IPS-11a (cell line): ENCODE results near the gene BARX2.

Experiments used
- H3K4me3 ChIP-seq: one replicate; pipeline ENCODE4 v1.5.1; 2013; ENCODE audit warnings: low read depth, low read length, control low read depth

Gene BARX2

DNA sequence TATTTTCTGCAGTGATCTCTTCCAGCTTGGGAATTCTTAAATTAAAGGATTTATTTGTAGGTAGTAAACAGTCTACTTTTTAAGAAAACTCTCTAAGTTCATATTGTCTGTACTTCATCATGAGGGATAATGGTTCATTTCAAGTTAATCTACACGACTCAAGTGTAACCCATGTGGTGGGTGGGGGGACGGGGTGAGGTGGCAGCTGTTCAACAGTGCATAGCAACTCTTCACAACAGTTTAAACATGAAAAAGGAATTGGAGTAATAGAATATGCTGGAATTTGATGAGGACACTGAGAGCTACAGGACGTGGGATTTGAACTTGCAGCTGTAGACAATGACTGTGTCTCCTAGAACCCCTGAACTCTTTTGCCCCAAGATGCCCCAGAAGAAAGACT lies 20.8 kb downstream of the BARX2 start:
- no peak overlapping the region for H3K4me3 ChIP-seq

GRCh38 chr11:129402206-129403171 lies 26.8 kb downstream of the BARX2 start:
- no peak overlapping the region for H3K4me3 ChIP-seq

DNA sequence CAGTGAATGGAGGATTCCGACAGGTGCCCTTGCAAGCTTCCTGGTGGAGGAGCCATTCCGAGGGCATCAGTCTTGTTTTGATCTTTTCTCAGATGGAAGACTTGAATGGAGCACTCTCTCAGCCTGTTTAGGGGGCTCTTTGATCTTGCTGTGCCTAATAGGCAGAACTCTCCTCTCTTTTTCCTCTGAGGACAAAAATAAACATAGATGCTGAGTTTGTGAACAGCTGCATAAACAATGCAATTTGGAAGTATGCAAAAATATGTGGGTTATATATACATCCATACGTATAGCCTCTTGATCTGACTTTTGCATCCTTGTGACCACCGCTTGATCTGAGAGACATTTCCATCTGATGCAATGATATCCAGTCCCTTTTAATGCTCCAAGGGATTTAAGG lies 29.1 kb downstream of the BARX2 start:
- H3K4me3 ChIP-seq, result no peak overlapping the region

GRCh38 chr11:129408865-129409444 lies 33.3 kb downstream of the BARX2 start:
- no peak overlapping the region for H3K4me3 ChIP-seq

DNA sequence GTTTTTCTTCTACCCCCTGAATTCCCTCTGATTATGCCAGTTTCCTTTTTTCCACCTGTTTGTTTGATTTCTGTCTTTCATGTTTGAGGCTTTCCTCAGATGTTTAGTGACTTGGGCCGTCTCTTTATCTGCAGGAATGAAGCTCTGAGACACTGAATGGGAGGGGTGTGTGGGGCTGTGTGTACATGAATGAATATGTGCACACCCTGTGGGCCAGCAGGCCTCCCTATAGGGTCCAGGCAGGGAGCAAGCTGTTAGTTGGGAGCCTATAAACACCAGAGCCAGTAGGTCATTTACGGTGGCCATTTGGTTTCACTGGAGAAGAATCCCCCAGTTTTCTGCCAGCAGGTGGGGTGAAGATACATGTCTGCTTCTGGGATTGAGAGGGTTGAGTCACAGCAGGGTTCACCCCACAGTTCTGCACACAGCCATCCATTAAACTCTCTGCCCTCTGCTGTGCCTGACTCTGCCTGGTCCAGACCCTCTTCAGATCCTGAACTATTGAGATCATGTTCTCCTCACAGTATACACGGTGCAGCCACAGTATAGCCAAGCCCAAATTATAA lies 34.8 kb downstream of the BARX2 start:
- H3K4me3 ChIP-seq, result no peak overlapping the region

DNA sequence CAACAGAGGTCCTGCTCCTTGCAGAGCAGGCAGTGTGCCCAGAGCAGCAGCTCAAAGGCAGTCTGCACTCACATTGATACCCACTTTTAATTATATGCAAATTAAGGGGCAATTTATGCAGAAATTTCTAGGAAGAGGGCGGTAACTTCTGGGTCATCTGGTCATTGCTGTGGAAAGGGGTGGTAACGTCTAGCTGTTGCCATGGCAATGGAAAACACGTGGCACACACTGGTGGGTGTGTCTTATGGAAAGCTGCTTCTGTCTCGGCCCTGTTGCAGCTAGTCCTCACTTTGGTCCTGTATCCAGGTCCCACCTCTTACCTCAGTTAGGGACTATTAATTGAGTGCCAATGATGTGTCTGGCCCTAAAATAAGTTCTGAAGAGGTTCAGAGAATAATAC lies 36.8 kb downstream of the BARX2 start:
- no peak overlapping the region for H3K4me3 ChIP-seq

DNA sequence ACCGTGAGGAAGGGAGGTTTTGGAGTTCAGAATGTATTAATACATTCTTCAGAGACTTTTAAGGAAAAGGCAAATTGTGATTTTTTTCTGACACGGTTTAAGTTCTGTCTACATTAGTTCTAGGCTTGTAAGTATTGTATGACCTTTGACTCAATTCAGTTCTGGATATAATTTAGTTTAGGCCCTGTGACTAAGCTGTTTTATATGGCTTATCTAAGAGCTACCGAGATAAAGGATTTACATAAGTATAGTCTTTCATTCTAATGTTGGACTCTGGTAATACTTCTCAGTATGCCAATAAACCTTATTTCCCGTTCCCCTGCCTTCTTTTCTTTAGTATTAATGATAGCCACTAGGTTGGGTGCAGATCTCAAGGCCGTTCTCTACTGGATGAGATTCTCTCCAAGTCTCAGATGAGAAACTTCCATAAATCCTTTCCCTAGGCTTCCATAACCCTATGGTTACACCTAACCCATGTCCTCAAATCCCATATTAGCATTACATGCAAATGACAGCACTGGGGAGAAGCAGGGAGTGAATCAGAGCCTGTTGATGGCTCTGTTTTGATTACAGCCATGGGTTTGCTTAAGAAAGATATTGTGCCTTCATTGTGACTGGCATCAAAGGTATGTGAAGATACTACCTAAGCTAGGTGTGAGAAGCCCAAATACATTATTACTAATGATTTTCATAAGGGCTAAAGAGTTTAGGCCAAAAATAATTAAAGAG lies 38.7 kb downstream of the BARX2 start:
- H3K4me3 ChIP-seq, result no peak overlapping the region

DNA sequence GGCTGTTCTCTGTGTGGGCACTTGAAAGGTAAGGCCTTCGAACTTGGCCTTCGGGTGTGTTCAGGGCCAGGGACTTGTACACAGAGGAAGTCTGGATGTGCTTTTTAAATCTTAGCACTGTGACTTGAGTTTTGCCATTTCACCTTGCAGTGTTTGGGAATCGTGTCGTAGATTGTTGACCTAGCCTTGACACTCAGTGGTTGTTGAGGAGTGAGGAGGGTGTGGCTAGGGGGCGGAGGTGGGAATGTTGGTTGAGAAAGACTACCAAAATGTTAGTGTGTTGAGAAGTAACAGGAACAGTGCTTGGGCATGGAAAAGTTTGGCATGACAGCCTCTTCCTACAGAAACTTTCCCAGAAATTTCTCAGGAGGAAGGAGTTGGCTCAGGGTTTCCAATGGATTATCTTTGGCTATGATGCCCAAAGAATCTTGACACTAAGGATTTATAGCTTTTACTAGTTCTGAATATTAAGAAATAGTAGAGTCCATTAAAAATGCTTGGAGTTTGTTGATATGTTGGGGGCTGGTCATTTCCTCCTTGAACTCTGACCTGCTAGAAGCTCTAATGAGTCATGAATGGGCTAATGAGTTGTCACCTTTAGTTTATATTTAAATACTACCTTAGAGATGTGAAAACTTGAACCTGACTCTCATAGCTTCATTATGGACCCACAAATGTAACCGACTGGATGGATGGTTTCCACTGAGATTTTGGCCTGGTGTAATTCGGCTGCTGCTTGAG lies 40.6 kb downstream of the BARX2 start:
- H3K4me3 ChIP-seq, result no peak overlapping the region

DNA sequence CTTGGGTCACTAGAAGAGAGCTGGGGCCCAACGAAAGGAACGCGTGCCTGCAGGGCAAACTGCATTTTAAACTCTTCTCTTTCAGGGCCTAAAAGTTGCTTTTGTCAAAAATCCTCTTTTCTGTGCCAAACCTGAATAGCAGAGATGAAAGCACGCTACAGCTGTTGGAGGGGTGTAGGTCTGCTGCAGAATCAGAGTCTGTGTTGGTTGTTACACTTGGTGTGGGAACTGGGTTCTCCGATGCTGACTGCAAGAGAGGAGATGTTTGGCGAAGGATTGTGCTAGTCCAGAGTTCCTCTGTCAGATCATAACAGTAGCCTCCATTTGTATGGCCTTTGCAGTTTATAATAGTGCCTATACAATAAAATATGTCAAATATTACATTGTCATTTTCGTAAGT lies 41.8 kb downstream of the BARX2 start:
- no peak overlapping the region for H3K4me3 ChIP-seq

DNA sequence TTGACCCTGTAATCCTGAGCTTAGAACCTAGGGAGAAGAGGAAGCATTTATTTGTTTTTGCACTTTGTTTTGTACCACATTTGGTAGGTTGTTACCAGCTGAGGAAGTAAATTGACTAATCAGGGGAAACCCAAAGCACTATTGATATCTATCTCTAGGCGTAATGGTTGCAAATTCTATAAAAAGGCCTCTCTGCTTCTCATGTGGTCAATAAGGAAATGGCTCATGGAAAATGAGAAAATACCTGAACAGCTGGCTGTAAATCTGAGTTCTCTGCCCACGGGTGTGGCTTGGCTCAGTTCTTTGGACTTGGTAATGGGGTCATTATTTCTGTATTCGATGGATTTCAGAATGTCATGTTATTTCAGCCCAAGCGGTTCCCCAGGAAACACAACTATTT lies 42.4 kb downstream of the BARX2 start:
- H3K4me3 ChIP-seq, result no peak overlapping the region

DNA sequence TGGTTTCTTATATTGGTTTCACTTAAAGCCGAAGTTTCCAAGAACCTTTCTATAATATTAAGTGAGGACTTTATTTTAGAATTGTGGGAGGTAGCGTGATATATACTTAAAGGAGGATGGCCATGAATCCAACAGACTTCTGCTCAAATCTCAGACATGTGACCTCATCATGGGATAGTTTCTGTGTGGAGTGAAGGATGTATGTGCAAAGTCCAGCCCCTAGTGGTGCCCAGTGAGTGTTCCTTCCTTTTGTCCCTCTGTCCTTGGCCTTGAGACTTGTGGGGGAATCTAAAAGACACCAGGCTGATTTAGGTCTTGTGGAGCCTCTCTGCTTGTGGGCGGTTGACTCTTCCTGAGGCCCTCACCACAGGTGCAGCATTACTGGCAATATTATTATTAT lies 43.7 kb downstream of the BARX2 start:
- no peak overlapping the region for H3K4me3 ChIP-seq

- H3K4me3 ChIP-seq, result no peak overlapping the region
These were observed 47.8 kb downstream of the BARX2 start for GRCh38 chr11:129423426-129423825.

- no peak overlapping the region for H3K4me3 ChIP-seq
These were observed 49.6 kb downstream of the BARX2 start for GRCh38 chr11:129425214-129425613.

DNA sequence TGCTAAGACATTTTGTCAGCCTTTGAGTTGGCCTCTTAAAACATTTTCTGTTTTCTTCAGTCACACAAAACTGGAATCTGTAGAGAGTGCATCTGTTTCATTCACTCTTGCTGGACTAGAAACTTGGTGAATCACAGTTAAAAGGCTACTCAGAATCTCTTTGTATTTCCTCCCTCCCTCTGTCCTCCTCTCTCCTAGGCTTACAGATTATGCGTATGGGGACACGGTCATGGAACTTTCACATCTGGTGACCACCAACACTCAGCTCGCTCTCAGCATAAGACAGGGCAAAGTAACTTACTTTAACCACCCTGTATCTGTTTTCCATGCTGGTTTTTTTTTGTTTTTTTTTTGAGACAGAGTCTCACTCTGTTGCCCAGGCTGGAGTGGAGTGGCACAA lies 50.4 kb downstream of the BARX2 start:
- H3K4me3 ChIP-seq, result no peak overlapping the region

GRCh38 chr11:129426776-129427175 lies 51.1 kb downstream of the BARX2 start:
- H3K4me3 ChIP-seq, result no peak overlapping the region

DNA sequence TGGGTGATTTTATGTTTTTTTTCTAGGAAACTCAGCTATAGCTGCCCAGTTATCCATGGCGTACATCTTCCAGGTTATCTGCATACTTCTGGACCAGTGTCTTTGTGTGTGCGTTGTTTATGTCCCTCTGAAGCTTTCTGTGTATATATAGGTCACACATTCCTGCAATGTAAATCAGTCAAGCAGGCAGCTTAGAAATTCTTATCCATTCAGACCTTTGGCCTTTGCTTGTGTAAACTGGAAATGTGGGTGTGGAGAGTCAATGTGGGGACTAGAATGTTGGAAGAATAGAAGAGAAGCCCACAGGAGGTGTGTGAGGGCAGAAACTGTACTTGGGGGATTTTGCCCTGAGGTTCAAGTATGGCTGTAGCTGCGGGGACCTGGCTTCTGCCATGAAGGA lies 51.7 kb downstream of the BARX2 start:
- H3K4me3 ChIP-seq, result no peak overlapping the region

- H3K4me3 ChIP-seq, result no peak overlapping the region
These were observed 52.3 kb downstream of the BARX2 start for GRCh38 chr11:129427816-129428406.

DNA sequence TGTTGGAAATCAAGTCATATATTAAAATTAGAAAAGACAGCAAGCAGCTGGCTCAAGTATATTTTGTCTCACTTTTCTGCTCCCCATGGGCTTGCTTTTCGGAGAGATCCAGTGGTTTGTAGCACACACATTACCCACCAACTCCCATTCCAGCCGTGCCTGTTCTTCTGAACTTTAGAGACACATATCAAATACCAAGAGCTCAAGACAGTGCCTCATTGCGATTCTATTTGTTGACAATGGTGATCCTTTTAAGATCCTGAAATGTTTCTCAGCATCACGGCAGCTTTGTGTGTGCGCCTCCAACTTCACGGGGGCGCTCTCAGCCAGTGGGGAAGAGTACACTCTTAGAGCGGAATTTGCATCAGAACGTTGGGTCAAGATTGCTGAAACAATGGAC lies 52.9 kb downstream of the BARX2 start:
- no peak overlapping the region for H3K4me3 ChIP-seq

DNA sequence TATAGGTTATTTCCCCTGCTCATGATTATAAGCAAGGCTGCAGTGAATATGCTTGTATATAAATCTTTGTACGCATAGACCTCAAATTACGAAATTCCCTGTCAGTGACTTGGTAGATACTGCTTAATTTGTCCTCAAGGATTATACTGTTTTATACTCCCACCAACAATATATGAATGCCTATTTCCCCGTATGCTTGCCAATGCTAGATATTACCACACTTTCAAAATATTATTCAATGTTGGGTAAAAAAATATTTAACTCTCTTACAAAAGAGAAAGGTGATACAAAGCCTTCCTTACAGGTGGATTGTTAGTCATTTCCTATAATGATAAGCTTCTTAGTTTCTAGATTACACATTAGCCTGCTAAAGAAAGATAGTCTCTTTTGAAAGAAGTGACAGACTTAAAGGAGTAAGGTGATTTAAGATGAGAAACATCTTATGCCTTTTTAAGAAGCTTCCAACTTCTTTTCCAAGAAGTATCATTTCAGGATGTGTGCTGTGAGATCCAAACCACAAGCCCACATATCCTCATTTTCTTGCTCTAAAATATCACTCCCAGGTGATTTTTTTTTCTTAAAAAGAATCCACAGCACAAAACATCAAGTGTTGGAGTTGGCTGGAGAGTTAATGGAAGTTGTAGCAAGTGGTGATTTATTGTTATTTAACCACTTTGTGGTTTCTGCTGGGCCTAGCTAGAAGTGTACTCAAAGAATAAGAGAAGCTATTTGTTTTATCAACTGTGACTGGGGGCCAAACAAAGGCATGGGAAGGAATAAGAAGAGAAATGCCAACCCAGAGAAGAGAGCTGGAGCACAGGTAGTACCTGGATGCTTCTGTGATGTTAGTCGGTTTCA lies 59.2 kb downstream of the BARX2 start:
- no peak overlapping the region for H3K4me3 ChIP-seq
